ENCODE results near the gene LAMC3.

LAMC3 gene

DNA sequence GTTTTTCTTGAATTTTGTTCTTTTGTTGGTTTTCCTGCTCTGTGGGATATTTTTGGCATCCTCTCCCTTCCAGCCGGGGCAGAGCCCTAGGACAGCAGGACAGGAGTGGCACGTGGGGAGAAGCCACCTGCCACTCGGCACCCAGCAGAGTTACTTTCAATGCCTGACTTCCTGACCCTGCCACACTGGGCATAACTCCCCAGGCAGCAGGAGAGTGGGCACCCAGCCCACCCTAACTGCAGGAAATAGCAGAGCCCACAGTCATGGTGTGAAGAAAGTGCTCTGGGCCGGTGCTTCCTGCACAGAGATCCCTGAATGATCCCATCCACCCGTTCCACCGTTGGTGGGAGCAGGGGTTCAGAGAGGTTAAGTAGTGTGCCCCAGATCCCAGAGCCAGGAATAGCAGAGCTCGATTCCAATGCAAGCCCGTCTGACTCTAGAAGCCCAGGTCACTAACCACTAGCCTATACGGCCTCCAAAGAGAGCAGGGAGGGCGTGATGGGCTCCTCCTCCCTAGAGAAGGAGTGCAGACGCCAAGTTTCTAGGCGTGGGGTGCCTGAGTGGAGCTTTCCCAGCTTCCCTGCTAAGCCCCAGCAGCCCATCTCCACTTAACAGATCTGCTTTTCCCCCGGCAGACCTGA is 108.3 kb downstream of the LAMC3 start:
- no peak for DNase-seq (ENCODE audit: low spot score)

DNA sequence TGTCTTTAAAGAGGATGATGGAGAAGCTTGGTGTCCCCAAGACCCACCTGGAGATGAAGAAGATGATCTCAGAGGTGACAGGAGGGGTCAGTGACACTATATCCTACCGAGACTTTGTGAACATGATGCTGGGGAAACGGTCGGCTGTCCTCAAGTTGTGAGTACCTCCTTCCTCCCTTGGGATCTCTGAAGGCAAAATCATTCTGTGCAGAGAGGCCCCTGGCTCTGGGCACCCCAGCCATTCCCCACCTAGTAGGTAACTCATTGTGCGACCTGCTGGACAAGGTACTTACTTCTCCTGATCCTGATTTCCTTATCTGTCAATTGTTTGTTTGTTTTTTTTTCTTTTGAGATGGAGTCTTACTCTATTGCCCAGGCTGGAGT is 108.8 kb downstream of the LAMC3 start:
- DNase-seq (ENCODE audit: low spot score), result no peak

DNA sequence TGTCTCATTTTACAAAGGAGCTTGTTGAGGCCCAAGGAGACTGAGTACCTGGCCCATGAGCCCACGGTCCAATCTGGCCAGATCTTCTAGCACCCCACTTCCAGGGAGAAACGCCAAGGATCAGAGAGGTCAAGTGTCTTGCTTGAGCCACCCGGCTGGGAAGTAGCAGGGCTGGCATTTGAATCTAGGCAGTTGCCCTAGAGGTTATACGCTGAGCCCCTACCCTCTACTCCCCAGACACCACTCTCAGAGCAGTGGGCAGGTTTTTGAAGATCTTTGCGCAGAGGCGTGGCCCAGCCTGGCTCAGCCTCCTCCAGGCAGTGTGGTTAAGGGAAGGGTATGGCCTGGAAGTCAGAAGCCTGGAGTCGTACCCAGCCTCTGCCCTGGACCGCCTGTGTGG is 110.6 kb downstream of the LAMC3 start:
- DNase-seq (ENCODE audit: low spot score), result no peak

DNA sequence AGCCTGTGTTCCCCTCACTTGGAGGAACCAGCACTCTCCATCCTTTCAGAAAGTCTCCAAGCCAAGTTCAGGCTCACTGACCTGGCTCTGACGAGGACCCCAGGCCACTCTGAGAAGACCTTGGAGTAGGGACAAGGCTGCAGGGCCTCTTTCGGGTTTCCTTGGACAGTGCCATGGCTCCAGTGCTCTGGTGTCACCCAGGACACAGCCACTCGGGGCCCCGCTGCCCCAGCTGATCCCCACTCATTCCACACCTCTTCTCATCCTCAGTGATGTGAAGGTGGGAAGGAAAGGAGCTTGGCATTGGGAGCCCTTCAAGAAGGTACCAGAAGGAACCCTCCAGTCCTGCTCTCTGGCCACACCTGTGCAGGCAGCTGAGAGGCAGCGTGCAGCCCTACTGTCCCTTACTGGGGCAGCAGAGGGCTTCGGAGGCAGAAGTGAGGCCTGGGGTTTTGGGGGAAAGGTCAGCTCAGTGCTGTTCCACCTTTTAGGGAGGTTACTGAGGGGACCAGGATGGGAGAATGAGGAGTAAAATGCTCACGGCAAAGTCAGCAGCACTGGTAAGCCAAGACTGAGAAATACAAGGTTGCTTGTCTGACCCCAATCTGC is 111.8 kb downstream of the LAMC3 start:
- DNase-seq (ENCODE audit: low spot score), result no peak

DNA sequence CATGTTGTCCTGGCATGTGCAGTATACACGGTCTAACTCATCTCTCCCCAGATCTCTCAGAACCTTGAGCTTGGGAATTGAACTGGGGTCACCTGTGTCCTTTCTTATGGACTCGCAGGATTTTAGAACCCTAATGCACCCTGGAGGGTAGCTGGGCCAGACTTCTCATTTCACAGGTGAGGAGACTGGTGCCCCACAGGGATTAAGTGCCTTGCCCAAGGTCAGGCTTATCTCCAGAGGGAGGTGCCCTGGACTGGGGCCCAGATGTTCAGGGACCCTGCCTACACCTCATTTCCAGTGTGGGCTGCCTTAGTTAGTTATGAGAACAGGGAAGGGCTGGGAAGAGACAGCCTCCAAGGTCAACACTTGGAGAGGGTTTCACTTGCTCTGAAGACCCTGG is 112.4 kb downstream of the LAMC3 start:
- no peak for DNase-seq (ENCODE audit: low spot score)

DNA sequence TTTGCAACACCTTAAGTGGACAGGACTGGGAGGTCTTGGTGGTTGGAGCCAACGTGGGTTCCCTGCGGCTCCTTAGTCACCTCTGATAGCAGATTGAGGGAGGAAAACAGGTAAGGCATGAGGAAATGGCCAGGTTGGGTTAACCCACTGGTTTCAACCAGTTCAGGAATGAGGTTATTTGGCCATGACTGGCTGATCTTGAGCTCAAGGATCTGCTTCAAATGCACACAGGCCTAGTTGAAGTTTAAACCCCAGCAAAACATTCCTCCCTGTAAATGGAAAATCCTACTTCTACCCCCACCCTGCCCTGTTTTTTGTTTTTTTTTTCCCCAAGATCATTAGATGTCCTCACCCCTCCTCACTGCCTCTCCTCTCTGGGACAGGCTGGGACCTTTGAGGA is 113.2 kb downstream of the LAMC3 start:
- DNase-seq (ENCODE audit: low spot score), result no peak

DNA sequence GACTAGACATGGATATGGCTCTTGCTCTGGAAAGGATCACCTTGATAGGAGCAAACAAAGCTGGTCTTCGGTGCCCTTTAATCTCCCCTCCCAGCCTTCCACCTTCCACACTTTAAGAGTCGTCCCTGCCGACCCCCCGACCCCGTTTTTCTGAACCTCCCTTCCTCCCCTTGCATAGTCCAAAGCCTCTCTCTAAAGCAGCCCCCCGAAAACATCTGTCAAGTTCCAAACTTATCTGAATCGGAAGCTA is 116.0 kb downstream of the LAMC3 start:
- DNase-seq (ENCODE audit: low spot score), result no peak

DNA sequence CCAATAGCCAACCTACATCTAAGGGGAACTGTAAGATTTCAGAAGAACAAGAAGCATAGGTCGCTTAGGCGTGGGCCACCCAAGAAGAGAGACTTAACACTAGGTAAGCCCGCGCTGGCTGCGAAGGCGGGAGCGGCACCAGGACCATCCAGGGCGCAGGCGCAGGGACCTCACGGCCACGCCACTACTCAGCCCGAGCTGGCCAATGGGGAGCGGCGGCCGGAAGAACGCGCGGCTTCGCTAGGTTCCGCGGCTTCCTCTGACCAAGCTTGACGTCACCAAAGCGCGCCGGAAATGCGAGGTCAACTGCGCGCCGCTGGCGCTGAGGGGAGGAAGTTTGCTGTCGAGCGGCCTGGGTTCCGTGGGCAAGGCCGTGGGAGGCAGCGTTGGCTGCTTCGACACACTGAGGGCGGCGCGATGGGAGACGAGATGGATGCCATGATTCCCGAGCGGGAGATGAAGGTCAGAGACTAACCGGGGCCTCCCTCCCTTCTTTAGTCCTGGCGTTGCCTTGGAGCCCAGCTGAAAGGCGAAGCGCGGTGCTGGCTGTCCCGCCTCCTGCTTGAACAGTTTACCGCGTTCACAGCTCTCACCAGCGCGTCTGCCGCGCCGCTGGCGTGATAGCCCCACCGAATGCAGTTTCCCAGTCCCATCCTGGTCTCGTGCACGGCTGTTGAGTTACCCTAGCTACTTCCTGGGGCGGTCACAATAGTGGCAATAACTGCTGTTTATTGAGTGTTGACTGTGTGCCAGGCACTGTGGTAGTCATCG is 116.5 kb downstream of the LAMC3 start, which contains the start of gene NUP214:
TSS of gene NUP214 (plus strand) at position 299 of the 771 bp plus-strand sequence. CDS start at position 418, 119 bp downstream.
- DNase-seq (ENCODE audit: low spot score), result peak; percentile 99

DNA sequence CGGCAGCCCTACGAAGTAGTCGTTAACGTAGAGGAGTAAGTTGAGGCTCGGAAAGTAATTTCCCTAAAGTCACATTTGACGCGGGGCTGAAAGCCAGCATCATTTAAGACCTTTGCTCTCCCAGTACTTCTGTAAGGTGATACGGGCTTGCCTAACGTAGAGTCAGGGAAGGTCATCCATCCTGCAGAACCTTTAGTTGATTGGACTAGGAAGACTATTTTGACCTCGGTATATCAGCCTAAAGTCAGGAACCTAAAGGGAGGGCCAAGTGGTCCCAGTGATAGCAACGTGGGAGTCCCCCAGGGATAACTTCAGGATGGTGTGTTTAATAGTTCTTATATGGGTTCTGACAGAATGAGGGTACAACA is 117.1 kb downstream of the LAMC3 start:
- DNase-seq (ENCODE audit: low spot score), result no peak

DNA sequence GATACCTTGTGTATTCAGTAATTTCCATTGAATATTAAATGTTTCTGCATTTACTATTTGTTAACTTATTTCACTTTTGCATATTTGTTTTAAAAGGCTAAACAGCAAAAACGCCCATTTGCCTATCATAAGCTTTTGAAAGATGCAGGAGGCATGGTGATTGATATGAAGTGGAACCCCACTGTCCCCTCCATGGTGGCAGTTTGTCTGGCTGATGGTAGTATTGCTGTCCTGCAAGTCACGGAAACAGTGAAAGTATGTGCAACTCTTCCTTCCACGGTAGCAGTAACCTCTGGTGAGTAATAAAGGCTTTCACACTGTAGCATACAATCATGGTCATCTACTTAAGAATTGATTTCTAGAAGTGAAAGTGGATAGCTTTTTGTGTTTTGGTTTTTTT is 120.2 kb downstream of the LAMC3 start:
- no peak for DNase-seq (ENCODE audit: low spot score)

DNA sequence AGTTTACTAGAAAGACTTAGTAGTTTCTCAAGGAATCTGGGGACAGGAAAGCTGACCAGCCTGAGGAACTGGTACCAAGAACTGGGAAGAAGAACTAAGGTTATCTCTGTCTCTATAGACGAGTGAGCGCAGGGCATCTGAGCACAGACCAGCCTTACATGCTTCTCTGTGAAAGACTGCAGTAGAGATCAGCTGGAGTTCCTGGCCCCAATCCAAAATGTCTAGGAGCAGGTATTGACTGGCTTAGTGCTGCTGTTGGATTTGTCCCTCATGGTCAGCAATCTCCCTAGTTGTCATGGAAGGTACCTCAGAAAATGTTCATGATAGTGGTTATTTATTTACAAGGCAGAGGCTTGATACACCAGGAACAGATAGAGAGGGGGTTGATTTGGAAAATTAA is 129.7 kb downstream of the LAMC3 start:
- no peak for DNase-seq (ENCODE audit: low spot score)

DNA sequence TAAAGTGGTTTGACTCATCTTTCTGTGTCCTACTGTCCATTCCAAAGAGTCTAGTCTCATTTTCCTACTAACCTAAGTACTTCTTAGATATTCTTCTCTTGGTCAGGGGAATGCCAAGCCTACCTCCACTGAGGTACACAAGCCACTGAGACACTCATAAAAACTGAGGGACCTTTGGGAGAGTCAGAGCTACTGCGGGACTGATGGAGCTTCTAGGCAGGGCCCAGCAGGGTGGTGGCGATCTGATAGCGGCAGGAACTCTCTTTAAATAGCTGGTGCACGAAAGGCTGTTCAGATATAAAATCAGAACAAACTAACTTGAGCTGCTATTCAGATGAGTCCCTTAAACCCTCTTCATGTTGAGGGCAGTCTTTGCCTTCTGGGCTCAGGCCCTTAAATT is 131.1 kb downstream of the LAMC3 start:
- no peak for DNase-seq (ENCODE audit: low spot score)

DNA sequence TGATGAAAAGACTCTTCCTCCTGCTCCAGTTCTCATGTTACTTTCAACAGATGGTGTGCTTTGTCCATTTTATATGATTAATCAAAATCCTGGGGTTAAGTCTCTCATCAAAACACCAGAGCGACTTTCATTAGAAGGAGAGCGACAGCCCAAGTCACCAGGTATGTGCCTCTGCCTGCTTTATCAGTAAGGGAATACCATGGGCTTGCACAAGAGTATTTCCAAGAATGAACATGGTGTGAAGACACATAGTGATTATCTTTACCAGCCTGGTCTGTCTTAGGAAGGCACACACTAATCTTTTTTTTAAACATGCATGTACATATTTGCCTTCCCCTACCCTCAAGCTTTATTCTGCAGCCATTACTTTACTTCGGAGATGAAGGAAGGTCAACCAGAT is 131.6 kb downstream of the LAMC3 start:
- DNase-seq (ENCODE audit: low spot score), result no peak

DNA sequence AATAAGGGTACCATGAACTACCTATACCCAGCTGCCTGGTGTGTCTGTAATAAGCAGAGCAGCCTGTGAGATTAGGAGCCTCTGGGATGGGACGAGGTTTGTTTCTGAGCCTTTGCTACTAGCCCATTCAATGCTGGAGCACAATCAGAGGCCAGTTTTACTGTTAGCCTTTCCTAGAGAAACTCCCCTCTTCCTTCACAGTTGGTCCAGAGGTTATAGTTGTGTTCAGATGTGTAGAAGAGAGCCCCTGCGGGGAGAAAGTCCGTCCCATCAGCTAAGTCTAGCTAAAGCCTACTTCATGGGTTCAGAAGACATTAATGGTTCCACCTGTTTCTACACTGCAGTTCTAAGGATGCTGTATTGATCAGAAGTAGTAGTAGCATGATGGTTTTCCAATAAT is 133.2 kb downstream of the LAMC3 start:
- no peak for DNase-seq (ENCODE audit: low spot score)

Data from D341Med (cell line).